Putamen (tissue), 1 donor: ENCODE results near the gene CHPT1.
A peak's percentile ranks its signal among the peaks of the same experiment; 100 is the strongest.

Experiments
- DNase-seq: peaks from one replicate; pipeline ENCODE4 v3.0.0-alpha.2; 2016; ENCODE audit warnings: low spot score

CHPT1 gene

DNA sequence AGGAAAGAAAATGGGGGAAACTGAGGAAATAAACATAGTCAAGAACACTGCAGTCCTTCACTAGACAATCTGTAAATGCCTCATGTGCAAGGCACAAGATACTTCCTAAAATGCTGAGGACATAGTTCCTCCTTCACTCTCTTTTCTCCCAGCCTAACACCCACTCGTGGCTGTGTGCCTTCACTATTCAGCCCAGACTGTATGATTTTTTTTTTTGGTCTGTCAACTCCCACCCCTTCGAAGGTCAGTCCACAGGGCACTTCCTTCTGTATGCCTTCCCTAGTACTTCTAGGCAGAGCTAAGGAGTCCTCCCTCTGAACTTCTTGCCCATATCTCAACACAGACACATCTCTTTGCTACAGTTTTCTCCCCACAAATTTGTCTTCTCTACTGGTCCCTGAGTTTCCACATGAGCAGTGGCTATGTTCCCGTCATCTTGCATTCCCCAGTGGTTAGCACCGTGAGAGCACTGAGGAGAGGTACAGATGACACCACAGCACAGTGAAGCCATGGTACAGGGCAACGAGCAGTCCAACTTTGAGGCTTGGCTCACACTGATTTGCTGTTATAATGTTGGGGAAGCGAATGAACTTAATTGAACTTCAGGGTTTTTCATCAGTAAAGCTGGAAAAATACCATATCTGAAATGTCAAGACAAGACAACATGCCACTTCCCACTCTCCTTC lies 65.9 kb downstream of the CHPT1 start:
- DNase-seq, result no peak

DNA sequence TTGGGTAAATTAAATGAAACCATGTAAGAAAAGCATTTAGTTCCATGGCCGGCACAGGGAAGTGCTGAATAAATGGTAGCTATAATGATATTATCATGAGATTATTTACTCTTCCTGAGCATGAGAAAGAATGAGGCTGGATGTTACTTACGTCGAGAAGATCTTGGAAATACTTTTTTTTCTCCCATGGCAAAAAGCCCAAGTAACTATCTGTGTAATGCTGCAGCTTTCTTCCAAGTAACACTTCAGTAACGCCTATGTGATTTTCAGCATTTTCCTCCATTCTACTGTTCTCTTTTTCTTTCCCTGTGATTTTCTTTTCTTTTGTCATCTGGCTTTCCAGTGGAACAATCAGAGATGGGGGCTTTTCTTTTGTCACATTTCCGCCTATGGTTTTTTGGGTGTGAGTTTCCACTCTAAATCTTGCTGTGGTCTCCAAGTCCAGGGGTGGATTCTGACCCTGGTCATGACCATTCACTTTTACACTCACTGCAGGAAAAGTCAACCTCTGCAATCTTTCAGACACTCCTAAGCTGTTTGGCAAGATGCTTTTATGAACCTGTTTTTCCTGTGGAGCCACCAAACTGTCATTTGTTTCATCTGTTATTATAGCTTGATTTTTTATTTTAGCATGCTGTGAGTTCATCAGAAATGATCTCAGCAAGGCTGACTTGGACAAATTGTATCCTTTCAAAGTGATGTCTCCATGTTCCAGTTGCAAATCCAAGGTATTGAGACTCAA lies 66.8 kb downstream of the CHPT1 start:
- no peak for DNase-seq

DNA sequence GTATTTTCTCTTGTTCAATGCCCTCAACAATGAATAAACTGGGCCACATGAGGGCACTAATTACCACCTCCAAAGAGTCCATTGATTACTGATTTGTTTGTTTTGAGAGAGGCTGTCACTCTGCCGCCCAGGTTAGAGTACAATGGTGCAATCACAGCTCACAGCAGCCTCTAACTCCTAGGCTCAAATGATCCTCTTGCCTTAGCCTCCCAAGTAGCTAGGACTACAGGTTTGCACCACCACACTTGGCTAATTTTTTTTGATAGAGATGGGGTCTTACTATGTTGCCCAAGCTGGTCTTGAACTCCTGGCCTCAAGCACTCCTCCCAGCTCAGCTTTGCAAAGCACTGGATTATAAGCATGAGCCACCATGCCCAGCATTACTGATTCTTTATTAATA lies 70.1 kb downstream of the CHPT1 start:
- DNase-seq, result no peak

DNA sequence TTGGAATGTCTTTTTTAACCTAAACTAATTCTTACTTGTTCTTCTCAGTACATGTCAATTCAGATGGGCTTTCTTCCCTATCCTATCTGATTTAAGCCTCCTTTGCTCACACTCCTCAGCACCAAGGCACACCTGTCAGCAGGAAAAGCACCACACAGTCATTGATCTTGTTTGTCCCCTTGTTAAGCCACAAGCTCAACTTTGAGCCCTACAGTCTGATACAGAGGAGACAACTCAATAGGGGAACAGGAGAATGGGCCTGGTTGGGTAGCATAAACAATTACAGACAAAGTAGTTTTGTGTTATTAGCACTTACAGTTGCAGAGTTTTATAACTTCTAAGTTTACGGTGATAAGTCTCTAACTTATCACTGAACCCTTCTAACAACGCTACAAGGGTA lies 71.3 kb downstream of the CHPT1 start:
- DNase-seq, result no peak

DNA sequence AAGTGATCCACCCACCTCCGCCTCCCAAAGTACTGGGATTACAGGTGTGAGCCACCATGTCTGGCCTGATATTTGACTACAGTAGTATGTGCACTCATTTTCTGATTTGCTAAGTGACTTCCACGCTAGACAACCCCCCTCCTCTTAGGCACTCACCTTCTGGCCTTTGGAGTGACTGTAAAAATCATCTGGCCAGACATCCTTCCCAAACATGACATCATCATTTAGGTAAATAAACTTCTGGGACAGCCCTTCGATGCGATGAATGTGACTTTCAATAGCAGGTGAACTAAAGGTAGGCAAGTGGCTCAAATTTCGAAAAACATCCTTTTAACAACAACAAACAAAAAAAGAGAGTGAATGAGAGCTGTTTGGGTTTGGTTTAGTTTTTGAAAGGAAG lies 72.4 kb downstream of the CHPT1 start:
- DNase-seq, result no peak

DNA sequence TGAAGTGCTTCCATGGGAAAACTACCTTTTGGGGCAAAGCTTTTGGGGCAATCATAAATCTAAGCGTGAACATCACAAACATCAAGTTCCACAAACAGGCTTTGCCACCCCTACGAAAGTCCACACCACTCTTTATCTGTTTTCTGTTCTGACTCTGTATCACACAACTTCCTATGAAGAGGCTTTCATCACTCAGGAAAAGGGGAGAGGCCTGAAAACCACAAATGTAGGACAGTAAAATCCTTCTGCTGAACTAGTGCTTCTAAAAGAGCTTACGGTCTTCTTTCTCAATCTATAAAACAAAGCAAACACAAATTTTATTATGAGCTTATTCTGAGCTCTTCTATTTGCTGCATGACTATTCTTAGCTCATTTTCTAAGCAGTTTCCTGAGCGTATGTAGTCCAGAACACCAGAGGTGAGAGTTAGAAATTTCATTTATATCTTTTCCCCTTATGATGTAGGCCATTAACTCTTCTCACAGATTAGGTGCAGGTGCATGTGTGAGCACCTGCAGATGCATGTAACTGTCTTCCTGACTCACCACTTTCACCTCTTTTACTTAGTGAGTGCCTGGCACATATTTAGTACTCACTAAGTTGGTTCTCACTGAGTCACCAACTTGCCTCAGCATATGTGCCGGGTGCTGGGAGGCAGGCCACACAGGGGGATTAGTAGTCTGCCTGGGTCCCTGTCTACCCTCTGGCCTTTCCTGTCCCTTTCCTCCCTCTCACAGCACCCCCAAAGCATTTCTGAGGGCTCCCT lies 74.8 kb downstream of the CHPT1 start:
- DNase-seq, result no peak

DNA sequence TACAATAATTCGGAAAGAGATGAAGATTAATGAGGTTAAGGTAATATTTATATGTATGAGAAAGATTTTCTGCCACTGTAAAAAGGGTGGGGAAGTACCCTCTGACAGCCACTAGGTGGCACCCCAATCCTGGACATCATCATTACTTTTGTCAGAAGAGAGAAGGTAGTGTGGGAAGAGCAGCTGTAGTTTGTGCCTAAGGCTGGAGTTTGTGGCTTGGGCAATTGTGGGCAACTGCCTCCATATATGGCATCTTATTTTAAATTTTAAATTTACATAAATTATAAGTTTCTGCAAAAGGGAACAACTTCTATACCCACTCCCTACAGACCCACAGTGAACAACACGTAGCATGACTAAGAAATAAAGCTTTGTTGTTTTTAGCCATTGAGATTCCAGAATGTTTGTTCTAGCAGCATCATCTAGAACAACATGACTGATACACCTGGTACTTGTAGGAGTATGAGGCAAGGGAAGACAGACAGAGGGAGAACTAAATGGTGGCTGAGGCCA lies 76.3 kb downstream of the CHPT1 start:
- peak; percentile 67 for DNase-seq

DNA sequence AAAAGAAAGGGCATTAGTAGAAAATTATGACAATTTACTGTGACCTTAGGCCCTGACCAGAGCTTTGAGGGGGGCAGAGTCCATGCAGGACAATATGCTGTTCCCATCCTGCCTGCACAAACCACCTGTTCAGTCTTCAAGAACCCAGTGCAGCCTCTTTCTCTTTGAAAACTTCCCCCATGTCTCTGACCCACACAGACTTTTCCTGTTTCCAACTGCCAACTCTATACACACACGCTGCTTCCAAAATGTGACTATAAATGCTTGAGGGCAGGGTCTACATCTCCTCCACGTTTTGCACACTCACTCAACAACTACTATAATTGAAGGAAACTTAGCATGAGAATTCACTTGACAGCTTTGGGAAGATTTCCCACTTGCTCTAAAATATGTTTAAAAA lies 78.4 kb downstream of the CHPT1 start:
- DNase-seq, result no peak

DNA sequence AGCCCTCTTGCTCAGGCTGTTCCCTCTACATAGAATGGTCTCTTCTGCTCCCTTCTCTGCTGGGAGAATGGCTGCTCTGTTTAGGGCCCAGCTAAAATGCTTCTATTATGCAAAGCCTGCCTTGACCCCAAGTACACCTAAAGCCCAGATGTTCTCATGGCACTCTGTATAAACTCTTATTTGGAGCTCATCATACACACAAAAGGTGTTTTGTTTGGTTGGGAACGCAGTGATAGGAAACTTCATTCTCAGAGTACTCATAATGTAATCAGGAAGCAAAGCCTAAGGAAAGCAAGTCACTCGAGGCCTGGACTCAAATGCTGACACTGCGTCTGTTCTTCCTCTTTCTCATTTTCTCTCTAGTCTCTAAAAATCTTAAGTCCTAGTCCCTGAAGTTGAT lies 80.0 kb downstream of the CHPT1 start:
- no peak for DNase-seq

DNA sequence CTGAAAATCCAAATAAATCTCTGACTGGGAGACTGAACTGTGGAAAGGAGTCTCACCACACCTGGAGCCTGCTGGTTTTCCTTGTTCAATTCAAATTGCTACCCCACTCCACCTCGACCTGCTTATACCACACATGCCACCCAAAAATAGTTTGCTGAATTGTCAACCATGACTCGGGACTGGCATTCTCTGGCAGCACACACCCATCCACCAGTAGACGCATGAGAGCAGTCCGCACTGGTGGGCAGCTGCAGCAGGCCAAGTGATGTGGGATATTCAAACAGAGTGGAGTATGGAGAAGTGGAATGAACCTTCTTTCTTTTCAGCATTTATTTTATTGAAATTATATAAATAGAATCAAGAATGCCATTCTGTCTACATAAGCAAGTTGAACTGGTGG lies 80.5 kb downstream of the CHPT1 start:
- no peak for DNase-seq
